Immature natural killer cell (primary cell): ENCODE data around the gene PMS2. TPM values are rescaled to one million over a fixed set of nuclear protein-coding genes. Genes with fewer than 3 reads are reported as not detected.
"Not testable (repeated sequence)": the region's sequence is repeated elsewhere in the genome, so short reads cannot be mapped to it uniquely, and the experiment has no call there.

ENCODE experiments used
- DNase-seq, 3 donors: peaks; one replicate each; pipeline ENCODE4 v3.0.0; 2022; ENCODE audit warnings: mixed read lengths in 1 of 3
- H3K27ac Mint-ChIP-seq, 6 donors: one replicate each; pipeline ENCODE4 v1.8.0; 2020; ENCODE audit warnings: mixed read lengths in 6 of 6, mild to moderate bottlenecking in 5 of 6, inconsistent platforms in 4 of 6, moderate library complexity in 3 of 6
- H3K27me3 Mint-ChIP-seq, 3 donors: one replicate each; pipeline ENCODE4 v1.8.0; 2020 to 2021; ENCODE audit warnings: low read depth in 3 of 3, mild to moderate bottlenecking in 3 of 3, mixed read lengths in 3 of 3, moderate library complexity in 3 of 3, inconsistent platforms in 1 of 3
- H3K36me3 Mint-ChIP-seq, 3 donors: one replicate each; pipeline ENCODE4 v1.8.0; 2020; ENCODE audit warnings: mixed read lengths in 3 of 3, inconsistent platforms in 2 of 3, mild to moderate bottlenecking in 2 of 3
- H3K4me1 Mint-ChIP-seq, 2 donors: one replicate each; pipeline ENCODE4 v1.8.0; 2020; ENCODE audit warnings: inconsistent platforms in 2 of 2, mild to moderate bottlenecking in 2 of 2, mixed read lengths in 2 of 2, moderate library complexity in 1 of 2
- H3K4me3 Mint-ChIP-seq, 5 donors: one replicate each; pipeline ENCODE4 v1.8.0; 2020; ENCODE audit warnings: mild to moderate bottlenecking in 5 of 5, mixed read lengths in 5 of 5, inconsistent platforms in 3 of 5, moderate library complexity in 3 of 5
- H3K9me3 Mint-ChIP-seq, 6 donors: one replicate each; pipeline ENCODE4 v1.8.0; 2020; ENCODE audit warnings: mild to moderate bottlenecking in 6 of 6, mixed read lengths in 6 of 6, inconsistent platforms in 4 of 6, moderate library complexity in 3 of 6
- polyA plus RNA-seq, 3 donors: library from polyadenylated mRNA; unstranded; fragments of 300-500 nt; fragmentation: Illumina TruSeq; gene quantifications; one replicate each; pipeline ENCODE4 v1.2.3, GENCODE V29; 2021

The PMS2 gene
- polyA plus RNA-seq, 3 donors from 2014 or later: 6.6 to 13.8 (median 9.6) TPM

DNA sequence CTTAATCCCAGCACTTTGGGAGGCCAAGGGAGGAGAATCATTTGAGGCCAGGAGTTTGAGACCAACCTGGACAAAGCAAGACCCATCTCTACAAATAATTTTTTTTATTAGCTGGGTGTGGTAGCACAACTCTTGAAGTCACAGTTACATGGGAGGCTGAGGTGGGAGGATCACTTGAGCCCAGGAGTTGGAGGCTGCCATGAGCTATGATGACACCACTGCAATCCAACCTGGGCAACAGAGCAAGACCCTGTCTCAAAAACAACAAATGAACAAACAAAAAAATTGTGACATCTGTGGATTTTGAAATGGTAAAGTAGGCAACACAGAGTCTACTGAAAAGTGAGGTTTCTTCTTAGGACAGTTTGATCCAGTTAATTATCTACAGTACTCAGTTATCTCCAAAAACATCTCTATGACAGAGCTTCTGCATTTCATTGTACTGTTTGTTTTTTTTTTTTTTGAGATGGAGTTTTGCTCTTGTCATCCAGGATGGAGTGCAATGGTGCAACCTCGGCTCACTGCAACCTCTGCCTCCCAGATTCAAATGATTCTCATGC is 19.0 kb upstream of the PMS2 start:
- H3K36me3 Mint-ChIP-seq: peaks cover 26 to 46% (median 35%) of the 10 kb centered on the region in 3 donors
- H3K27me3 Mint-ChIP-seq: peaks cover 2 to 5% (median 3%) of the 10 kb centered on the region in 3 donors
- peaks cover 55 to 77% of the 10 kb centered on the region in 2 donors for H3K4me1 Mint-ChIP-seq
- no peak for DNase-seq
- H3K4me3 Mint-ChIP-seq: no peak overlapping the region
- peak overlapping the region in 3 of 6 donors; percentile 51 to 96 (median 93) for H3K27ac Mint-ChIP-seq
- no peaks in the 10 kb centered on the region for H3K9me3 Mint-ChIP-seq

DNA sequence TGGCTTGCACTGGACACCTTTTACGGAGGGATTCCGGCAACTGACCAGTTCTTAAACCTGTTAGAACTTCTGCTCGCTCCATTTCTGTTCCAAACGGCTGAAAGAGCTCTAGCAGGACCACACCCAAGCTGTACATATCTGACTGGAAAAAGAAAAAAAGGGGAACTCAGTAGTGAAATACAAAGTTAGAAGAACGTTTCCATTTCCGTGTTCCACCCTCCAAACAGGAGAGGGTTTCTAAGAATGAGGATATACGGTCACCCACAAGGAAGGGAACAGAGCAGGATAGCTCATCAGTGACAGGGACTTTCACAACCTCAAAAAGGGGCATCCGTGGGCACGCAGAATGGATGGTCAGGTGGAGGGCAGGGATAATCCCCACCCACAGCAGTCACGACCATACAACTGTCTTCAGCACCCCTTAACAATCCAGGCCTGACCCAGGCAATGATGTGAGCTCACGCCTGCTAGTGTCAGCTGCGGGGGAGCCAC is 18.0 kb upstream of the PMS2 start:
- Mint-ChIP-seq H3K9me3 (no peaks in the 10 kb centered on the region), H3K27ac (peak overlapping the region; percentile 89 to 96 (median 94)), H3K27me3 (peaks cover 2 to 5% (median 3%) of the 10 kb centered on the region in 3 donors), H3K4me3 (peak overlapping the region; percentile 90 to 98 (median 94)), H3K4me1 (peaks cover 46 to 74% of the 10 kb centered on the region in 2 donors), H3K36me3 (peaks cover 31 to 51% (median 34%) of the 10 kb centered on the region in 3 donors)
- peak in 1 of 3 donors; percentile 4 for DNase-seq

GRCh38 chr7:6026011-6026819 is 17.4 kb upstream of the PMS2 start:
- no peaks in the 10 kb centered on the region for H3K9me3 Mint-ChIP-seq
- H3K36me3 Mint-ChIP-seq: peaks cover 28 to 54% (median 34%) of the 10 kb centered on the region in 3 donors
- peak overlapping the region; percentile 90 to 98 (median 94) for H3K4me3 Mint-ChIP-seq
- H3K27me3 Mint-ChIP-seq: peaks cover 0 to 3% (median 3%) of the 10 kb centered on the region in 3 donors
- H3K4me1 Mint-ChIP-seq: peaks cover 40 to 72% of the 10 kb centered on the region in 2 donors
- H3K27ac Mint-ChIP-seq: peak overlapping the region; percentile 89 to 96 (median 94)
- peak; percentile 72 to 76 (median 73) for DNase-seq

DNA sequence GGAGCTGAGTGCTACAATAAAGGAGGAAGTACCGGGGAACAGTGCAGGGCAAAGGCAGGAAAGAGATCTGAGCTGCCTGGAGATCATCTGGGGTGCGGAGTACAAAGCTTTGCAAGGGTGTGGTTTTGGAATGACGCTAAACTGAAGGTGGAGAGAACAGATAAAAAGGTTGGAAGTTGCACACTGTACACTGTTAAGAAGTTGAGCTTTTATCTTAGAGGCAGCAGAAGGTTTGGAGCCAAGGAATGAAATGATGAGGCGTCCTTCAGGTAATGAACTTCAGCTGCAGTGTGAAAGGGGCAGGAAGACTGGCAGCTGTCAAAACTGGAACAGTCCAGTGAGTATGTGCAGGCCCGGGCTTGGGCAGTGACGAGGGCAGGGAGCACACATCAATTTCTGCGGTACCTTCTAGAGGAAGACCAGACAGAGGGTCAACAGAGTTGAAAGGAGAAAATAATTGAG is 15.2 kb upstream of the PMS2 start:
- Mint-ChIP-seq H3K4me1 (peaks cover 33 to 64% of the 10 kb centered on the region in 2 donors), H3K27me3 (peaks cover 0 to 3% (median 3%) of the 10 kb centered on the region in 3 donors), H3K27ac (peak overlapping the region; percentile 15 to 86 (median 65)), H3K36me3 (peaks cover 28 to 65% (median 40%) of the 10 kb centered on the region in 3 donors), H3K4me3 (peak overlapping the region in 3 of 5 donors; percentile 27 to 50 (median 50)), H3K9me3 (no peaks in the 10 kb centered on the region)
- no peak for DNase-seq

DNA sequence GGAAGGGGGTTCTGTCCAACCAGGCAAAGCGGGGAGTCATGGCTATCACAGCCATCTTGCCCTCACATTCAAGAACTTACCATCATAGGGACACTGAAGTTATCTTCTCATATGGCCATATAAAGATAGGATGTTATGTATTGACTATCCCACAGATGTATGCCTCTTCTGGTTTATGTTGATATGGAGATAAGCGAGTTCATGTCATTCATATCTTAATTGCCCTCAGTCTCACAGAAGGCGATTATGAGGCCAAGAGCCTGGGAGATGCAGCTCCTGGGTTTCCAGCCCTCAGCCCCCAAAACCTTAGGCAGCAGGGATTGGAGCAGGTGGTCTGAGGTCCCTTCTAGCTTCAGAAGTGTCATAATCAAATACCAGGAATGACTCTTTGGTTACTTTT is 13.9 kb upstream of the PMS2 start:
- DNase-seq: no peak
- Mint-ChIP-seq H3K4me3 (no peak overlapping the region), H3K9me3 (no peaks in the 10 kb centered on the region), H3K27ac (peak overlapping the region in 3 of 6 donors; percentile 25 to 75 (median 37)), H3K4me1 (peaks cover 30 to 55% of the 10 kb centered on the region in 2 donors), H3K27me3 (peaks cover 0 to 3% (median 3%) of the 10 kb centered on the region in 3 donors), H3K36me3 (peaks cover 18 to 62% (median 31%) of the 10 kb centered on the region in 3 donors)

- Mint-ChIP-seq H3K9me3 (no peaks in the 10 kb centered on the region), H3K36me3 (peaks cover 5 to 59% (median 23%) of the 10 kb centered on the region in 3 donors), H3K4me3 (no peak overlapping the region), H3K4me1 (peaks cover 10 to 35% of the 10 kb centered on the region in 2 donors), H3K27ac (peak overlapping the region in 5 of 6 donors; percentile 3 to 46 (median 20)), H3K27me3 (no peaks in the 10 kb centered on the region)
- DNase-seq: no peak
Observed at GRCh38 chr7:6020371-6021286, 11.8 kb upstream of the PMS2 start.

DNA sequence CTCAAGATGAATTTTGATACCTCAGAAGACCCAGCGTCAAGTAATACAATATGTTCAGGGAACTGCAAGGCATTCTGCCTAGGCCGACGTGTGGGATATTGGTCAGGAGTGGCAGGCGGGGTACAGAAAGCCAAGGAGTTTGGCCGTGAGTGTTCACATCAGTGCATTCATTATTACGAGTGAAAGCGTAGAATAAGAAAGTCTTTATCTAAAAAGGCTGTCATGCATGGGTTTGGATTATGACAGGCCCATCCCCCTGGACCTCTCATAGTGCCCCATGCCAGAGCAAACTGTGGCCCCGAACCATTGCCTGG is 7.8 kb upstream of the PMS2 start:
- H3K4me3 Mint-ChIP-seq: no peak overlapping the region
- peaks cover 4 to 34% (median 10%) of the 10 kb centered on the region in 3 donors for H3K36me3 Mint-ChIP-seq

GRCh38 chr7:6015917-6016652 is 7.2 kb upstream of the PMS2 start:
- Mint-ChIP-seq H3K4me3 (no peak overlapping the region), H3K36me3 (peaks cover 4 to 29% (median 10%) of the 10 kb centered on the region in 3 donors), H3K27me3 (no peaks in the 10 kb centered on the region), H3K9me3 (no peaks in the 10 kb centered on the region), H3K27ac (peak overlapping the region in 1 of 6 donors; percentile 20), H3K4me1 (peaks cover 7 to 22% of the 10 kb centered on the region in 2 donors)
- no peak for DNase-seq

More for the DNA sequence above, 7.8 kb upstream of the PMS2 start:
- Mint-ChIP-seq H3K27ac (peak overlapping the region in 1 of 6 donors; percentile 20), H3K4me1 (peaks cover 7 to 19% of the 10 kb centered on the region in 2 donors), H3K27me3 (no peaks in the 10 kb centered on the region), H3K9me3 (no peaks in the 10 kb centered on the region)
- DNase-seq: no peak

DNA sequence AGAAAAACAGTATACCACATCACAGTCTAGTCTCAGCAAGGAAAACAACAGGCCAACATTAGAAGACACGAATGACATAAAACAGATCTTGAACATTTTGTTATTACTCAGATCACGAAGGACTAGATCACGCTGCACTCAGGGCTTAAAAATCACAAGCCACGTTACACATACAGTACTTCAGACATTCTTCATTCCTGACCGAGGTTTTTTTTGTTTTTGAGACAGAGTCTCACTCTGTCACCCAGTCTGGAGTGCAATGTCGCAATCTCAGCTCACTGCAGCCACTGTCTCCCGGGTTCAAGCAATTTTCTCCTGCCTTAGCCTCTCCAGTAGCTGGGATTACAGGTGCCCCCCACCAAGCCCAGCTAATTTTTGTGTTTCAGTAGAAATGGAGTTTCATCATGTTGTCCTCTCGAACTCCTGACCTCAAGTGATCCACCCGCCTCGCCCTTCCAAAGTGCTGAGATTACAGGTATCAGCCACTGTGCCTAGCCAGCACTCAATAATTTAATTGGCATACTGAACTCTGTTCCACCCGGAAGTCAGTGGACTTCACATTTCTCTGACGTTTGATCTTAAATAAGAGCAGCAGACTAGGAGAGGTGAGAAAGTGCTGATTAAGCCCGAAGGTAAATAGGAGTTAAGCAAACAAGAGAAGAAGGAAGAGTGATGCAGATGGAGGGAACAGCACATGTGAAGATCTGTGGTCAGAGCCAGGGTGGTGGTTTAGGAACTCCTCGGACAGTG is 3.7 kb upstream of the PMS2 start:
- peaks cover 17 to 33% of the 10 kb centered on the region in 2 donors for H3K4me1 Mint-ChIP-seq
- no peak for DNase-seq
- H3K9me3 Mint-ChIP-seq: no peaks in the 10 kb centered on the region
- H3K27ac Mint-ChIP-seq: peak overlapping the region in 3 of 6 donors; percentile 0 to 62 (median 20)
- H3K36me3 Mint-ChIP-seq: peaks cover 4 to 11% (median 4%) of the 10 kb centered on the region in 3 donors
- no peak overlapping the region for H3K4me3 Mint-ChIP-seq
- peaks cover 3 to 7% (median 5%) of the 10 kb centered on the region in 3 donors for H3K27me3 Mint-ChIP-seq

DNA sequence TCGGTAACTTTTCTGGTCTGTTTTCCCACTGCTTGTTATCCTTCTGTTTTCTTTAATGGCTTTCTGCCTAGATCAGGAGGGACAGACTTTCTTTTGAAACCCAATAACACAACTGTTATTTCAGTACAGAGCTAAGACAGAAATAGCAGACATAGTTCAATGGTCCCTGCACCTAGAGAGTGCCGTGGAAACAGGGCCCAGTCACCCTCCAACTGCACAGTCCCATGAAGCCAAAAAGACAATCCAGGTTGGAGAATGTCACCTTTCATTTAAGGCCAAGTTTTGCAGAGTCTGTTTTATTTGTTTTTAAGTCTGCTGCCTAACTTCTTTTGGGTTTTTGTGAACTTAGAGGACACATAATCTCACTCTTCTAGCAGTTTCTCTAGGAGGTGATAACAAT is 2.7 kb upstream of the PMS2 start:
- peaks cover 4 to 5% (median 4%) of the 10 kb centered on the region in 3 donors for H3K36me3 Mint-ChIP-seq
- peaks cover 20 to 37% of the 10 kb centered on the region in 2 donors for H3K4me1 Mint-ChIP-seq
- peak overlapping the region in 1 of 5 donors; percentile 21 for H3K4me3 Mint-ChIP-seq
- no peak for DNase-seq
- H3K27me3 Mint-ChIP-seq: peaks cover 3 to 7% (median 5%) of the 10 kb centered on the region in 3 donors
- peak overlapping the region in 4 of 6 donors; percentile 20 to 44 (median 28) for H3K27ac Mint-ChIP-seq
- H3K9me3 Mint-ChIP-seq: no peaks in the 10 kb centered on the region

GRCh38 chr7:6010370-6010769 is 1.5 kb upstream of the PMS2 start:
- not testable (repeated sequence) for H3K27me3 Mint-ChIP-seq, DNase-seq, H3K36me3 Mint-ChIP-seq, H3K9me3 Mint-ChIP-seq
- H3K27ac Mint-ChIP-seq: peak overlapping the region; percentile 27 to 94 (median 79)
- H3K4me3 Mint-ChIP-seq: peak overlapping the region; percentile 66 to 95 (median 94)
- peaks cover 20 to 37% of the 10 kb centered on the region in 2 donors for H3K4me1 Mint-ChIP-seq
